Uterus (tissue), 4 donors: ENCODE data around the gene CRIP1. TPM values are rescaled to one million over a fixed set of nuclear protein-coding genes. Genes with fewer than 3 reads are reported as not detected.

Experiments used
- DNase-seq, 2 donors: peaks; one replicate each; pipeline ENCODE4 v3.0.0-alpha.2; 2019 to 2020
- H3K27ac ChIP-seq, 2 donors: fragments of 200-600 bp; sonication (generic); 1 replicate in 1 of 2; 2 replicates in 1 of 2; pipeline ENCODE4 v1.5.1; 2016 to 2018
- H3K27me3 ChIP-seq, 2 donors: fragments of 200-600 bp; sonication (generic); one replicate each; pipeline ENCODE4 v1.5.1; 2018 to 2019; ENCODE audit warnings: control low read depth in 1 of 2
- H3K36me3 ChIP-seq, 2 donors: fragments of 200-600 bp; sonication (generic); one replicate each; pipeline ENCODE4 v1.5.1; 2019; ENCODE audit warnings: control low read depth in 1 of 2
- H3K4me1 ChIP-seq, 2 donors: fragments of 200-600 bp; sonication (generic); one replicate each; pipeline ENCODE4 v1.5.1; 2018 to 2019; ENCODE audit warnings: control low read depth in 1 of 2
- H3K4me3 ChIP-seq, 2 donors: fragments of 200-600 bp; sonication (generic); 1 replicate in 1 of 2; 2 replicates in 1 of 2; pipeline ENCODE4 v1.5.1; 2018 to 2019; ENCODE audit warnings: mild to moderate bottlenecking in 1 of 2
- H3K9me3 ChIP-seq, 2 donors: fragments of 200-600 bp; sonication (generic); one replicate each; pipeline ENCODE4 v1.5.1; 2019; ENCODE audit warnings: control low read depth in 1 of 2
- POLR2A ChIP-seq, 2 donors: fragments of 450-650 bp; IDR thresholded peaks; one replicate each; pipeline ENCODE4 v1.6.1; 2016; ENCODE audit warnings: antibody characterized with exemption in 2 of 2, mild to moderate bottlenecking in 1 of 2, moderate library complexity in 1 of 2
- intact Hi-C: fragments of 100-400 bp; cut with DNase I; formaldehyde crosslinking; loops from one replicate; pipeline ENCODE4 v1.15.1; 2023; ENCODE audit warnings: low total_unique reads
- total RNA-seq, 4 donors: library from RNA; depleted of rRNA in 3 of 4; stranded (reverse); fragments of >200 nt in 3 of 4; gene quantifications; one replicate each; pipeline versions ENCODE4 v1.1.0 to v1.2.4, GENCODE V29; 2014 to 2023
- TF ChIP-seq, protein P1 (sequence below), 4 experiments: fragments of 200-600 bp in 2 of 4; fragments of 450-650 bp in 2 of 4; sonication (generic) in 2 of 4; IDR thresholded peaks; one replicate each; pipeline ENCODE4 v1.5.1; 2016 to 2019; ENCODE audit warnings: antibody characterized with exemption in 4 of 4, mild to moderate bottlenecking in 2 of 4, moderate library complexity in 1 of 4
- donor health status: DM: yes; HTN: yes; CAD: no.

CRIP1 gene
- total RNA-seq, 4 donors from 2014 or later = 0.51 to 64.7 (median 34.4) TPM

DNA sequence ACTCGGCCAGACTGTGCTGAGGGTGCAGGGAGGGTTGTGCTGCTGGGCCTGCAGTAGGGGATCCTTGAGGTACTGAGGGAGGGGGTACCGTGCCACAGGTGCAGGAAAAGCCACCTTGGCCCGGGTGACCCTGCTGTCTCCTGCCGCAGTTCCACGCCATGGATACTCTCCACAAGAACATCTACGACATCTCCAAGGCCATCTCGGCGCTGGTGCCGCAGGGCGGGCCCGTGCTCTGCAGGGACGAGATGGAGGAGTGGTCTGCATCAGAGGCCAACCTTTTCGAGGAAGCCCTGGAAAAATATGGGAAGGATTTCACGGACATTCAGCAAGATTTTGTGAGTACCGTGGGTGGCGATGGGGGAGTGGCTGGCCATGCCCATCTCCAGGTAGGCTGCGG lies 26.1 kb upstream of the CRIP1 start:
- Histone ChIP-seq H3K27me3 (no peaks in the 10 kb centered on the region), H3K27ac (no peak overlapping the region), H3K4me3 (no peak overlapping the region), H3K4me1 (no peaks in the 10 kb centered on the region), H3K9me3 (no peaks in the 10 kb centered on the region), H3K36me3 (no peaks in the 10 kb centered on the region)
- TF ChIP-seq, protein P1, sequence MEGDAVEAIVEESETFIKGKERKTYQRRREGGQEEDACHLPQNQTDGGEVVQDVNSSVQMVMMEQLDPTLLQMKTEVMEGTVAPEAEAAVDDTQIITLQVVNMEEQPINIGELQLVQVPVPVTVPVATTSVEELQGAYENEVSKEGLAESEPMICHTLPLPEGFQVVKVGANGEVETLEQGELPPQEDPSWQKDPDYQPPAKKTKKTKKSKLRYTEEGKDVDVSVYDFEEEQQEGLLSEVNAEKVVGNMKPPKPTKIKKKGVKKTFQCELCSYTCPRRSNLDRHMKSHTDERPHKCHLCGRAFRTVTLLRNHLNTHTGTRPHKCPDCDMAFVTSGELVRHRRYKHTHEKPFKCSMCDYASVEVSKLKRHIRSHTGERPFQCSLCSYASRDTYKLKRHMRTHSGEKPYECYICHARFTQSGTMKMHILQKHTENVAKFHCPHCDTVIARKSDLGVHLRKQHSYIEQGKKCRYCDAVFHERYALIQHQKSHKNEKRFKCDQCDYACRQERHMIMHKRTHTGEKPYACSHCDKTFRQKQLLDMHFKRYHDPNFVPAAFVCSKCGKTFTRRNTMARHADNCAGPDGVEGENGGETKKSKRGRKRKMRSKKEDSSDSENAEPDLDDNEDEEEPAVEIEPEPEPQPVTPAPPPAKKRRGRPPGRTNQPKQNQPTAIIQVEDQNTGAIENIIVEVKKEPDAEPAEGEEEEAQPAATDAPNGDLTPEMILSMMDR (IDR thresholded peaks at IDR 0.05) = no peak
- no peak for TF ChIP-seq POLR2A (IDR thresholded peaks at IDR 0.05)
- no peak for DNase-seq
- intact Hi-C loops = no loop called here

GRCh38 chr14:105461903-105462302 lies 24.8 kb upstream of the CRIP1 start:
- intact Hi-C loops = no loop called here
- TF ChIP-seq, protein P1 (IDR thresholded peaks at IDR 0.05) = no peak
- no peak for TF ChIP-seq POLR2A (IDR thresholded peaks at IDR 0.05)
- H3K9me3 ChIP-seq = no peaks in the 10 kb centered on the region
- no peak for DNase-seq
- H3K4me3 ChIP-seq = no peak overlapping the region
- no peaks in the 10 kb centered on the region for H3K27me3 ChIP-seq
- no peaks in the 10 kb centered on the region for H3K36me3 ChIP-seq
- no peaks in the 10 kb centered on the region for H3K4me1 ChIP-seq
- H3K27ac ChIP-seq = no peak overlapping the region

- no peak overlapping the region for H3K4me3 ChIP-seq
- TF ChIP-seq, protein P1 (IDR thresholded peaks at IDR 0.05) = no peak
- no peak for TF ChIP-seq POLR2A (IDR thresholded peaks at IDR 0.05)
- H3K36me3 ChIP-seq = no peaks in the 10 kb centered on the region
- no peak for DNase-seq
- no peaks in the 10 kb centered on the region for H3K27me3 ChIP-seq
- intact Hi-C loops = no loop called here
- no peaks in the 10 kb centered on the region for H3K9me3 ChIP-seq
- no peak overlapping the region for H3K27ac ChIP-seq
- H3K4me1 ChIP-seq = peaks cover 0 to 8% of the 10 kb centered on the region in 2 donors
Measured at GRCh38 chr14:105464501-105464900, 22.2 kb upstream of the CRIP1 start.

GRCh38 chr14:105465209-105466031 lies 21.3 kb upstream of the CRIP1 start:
- Histone ChIP-seq H3K36me3 (no peaks in the 10 kb centered on the region), H3K9me3 (no peaks in the 10 kb centered on the region), H3K4me1 (peaks cover 0 to 8% of the 10 kb centered on the region in 2 donors), H3K27me3 (no peaks in the 10 kb centered on the region), H3K27ac (no peak overlapping the region), H3K4me3 (no peak overlapping the region)
- TF ChIP-seq, protein P1 (IDR thresholded peaks at IDR 0.05) = no peak
- TF ChIP-seq POLR2A (IDR thresholded peaks at IDR 0.05) = no peak
- intact Hi-C loops = no loop called here
- DNase-seq = no peak

DNA sequence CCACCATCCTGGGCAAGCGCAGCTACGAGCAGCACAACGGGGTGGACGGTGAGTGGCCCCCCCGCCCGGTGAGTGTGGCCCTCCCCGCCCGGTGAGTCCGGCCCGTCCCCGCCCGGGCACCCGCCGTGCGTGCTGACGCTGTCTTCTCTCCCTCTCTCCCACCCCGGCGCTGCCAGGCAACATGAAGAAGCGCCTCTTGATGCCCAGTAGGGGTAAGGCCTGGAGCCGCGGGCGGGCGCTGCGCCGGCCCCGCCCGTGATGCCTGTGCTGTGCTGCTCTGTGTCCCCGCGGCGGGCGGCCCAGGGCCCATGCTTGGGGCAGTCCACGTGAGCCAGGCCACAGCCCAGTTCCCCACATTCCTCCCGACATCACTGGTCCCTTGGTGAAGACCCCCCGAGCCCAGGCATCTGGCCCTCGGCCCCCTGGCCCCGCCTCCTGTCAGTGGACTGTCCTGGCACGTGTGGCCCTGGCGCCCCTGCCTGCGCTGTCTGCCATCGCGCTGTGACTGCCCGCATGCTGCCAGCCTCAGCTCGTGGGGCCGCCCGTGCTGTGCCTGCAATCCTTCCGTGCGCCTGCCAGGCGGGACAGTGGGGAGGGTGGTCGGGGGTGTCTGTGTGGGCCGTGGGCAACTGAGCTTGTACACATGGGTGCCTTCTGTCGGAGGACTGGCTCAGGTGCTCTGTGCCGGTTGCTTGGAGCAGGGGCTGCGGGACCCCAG lies 20.0 kb upstream of the CRIP1 start:
- Histone ChIP-seq H3K27me3 (no peaks in the 10 kb centered on the region), H3K9me3 (no peaks in the 10 kb centered on the region), H3K27ac (no peak overlapping the region), H3K36me3 (no peaks in the 10 kb centered on the region), H3K4me1 (peaks cover 0 to 8% of the 10 kb centered on the region in 2 donors), H3K4me3 (no peak overlapping the region)
- intact Hi-C loops = no loop called here
- DNase-seq = no peak
- TF ChIP-seq, protein P1 (IDR thresholded peaks at IDR 0.05) = no peak
- no peak for TF ChIP-seq POLR2A (IDR thresholded peaks at IDR 0.05)
